Keratinocyte (primary cell): ENCODE data around the gene CLDN24. TPM values are rescaled to one million over a fixed set of nuclear protein-coding genes. Genes with fewer than 3 reads are reported as not detected.

Experiments used
- DNase-seq: peaks from one replicate; pipeline ENCODE4 v3.0.0-alpha.2; 2011; ENCODE audit warnings: low read depth, missing footprints, low spot score
- FAIRE-seq: peaks from 2 replicates; lab custom pipeline; 2011; peaks lifted over from hg19 to GRCh38; lab: Jason Lieb, UNC
- H2AFZ ChIP-seq: 2 replicates; pipeline ENCODE4 v1.6.0; 2012; ENCODE audit warnings: low read length, control low read depth, inconsistent platforms; ENCODE audit not compliant: control insufficient read depth
- H3K27ac ChIP-seq: 2 replicates; pipeline ENCODE4 v1.5.1; 2011; ENCODE audit warnings: low read length; ENCODE audit not compliant: control insufficient read depth, insufficient read depth
- H3K27me3 ChIP-seq: 3 replicates; pipeline ENCODE4 v1.6.0; 2011; ENCODE audit warnings: low read length; ENCODE audit not compliant: control insufficient read depth, insufficient read depth; ENCODE audit errors: extremely low read depth
- H3K36me3 ChIP-seq, 2 experiments: 2 replicates in 1 of 2; 3 replicates in 1 of 2; pipeline ENCODE4 v1.5.1; 2011; ENCODE audit warnings: low read length in 2 of 2, mild to moderate bottlenecking in 1 of 2; ENCODE audit not compliant: control insufficient read depth in 2 of 2, insufficient read depth in 2 of 2; ENCODE audit errors: extremely low read depth in 1 of 2
- H3K4me1 ChIP-seq: 3 replicates; pipeline ENCODE4 v1.5.1; 2011; ENCODE audit warnings: low read length; ENCODE audit not compliant: control insufficient read depth, insufficient read depth; ENCODE audit errors: extremely low read depth
- H3K4me2 ChIP-seq: 3 replicates; pipeline ENCODE4 v1.6.0; 2011; ENCODE audit warnings: low read depth, low read length; ENCODE audit not compliant: control insufficient read depth, insufficient read depth; ENCODE audit errors: extremely low read depth
- H3K4me3 ChIP-seq, 3 experiments: fragments of 200-600 bp in 1 of 3; sonication (generic) in 1 of 3; 2 replicates in 2 of 3; 3 replicates in 1 of 3; pipeline ENCODE4 v1.5.1; 2011 to 2016; ENCODE audit warnings: low read length in 3 of 3, mild to moderate bottlenecking in 3 of 3, control low read depth in 2 of 3, inconsistent platforms in 1 of 3, low read depth in 1 of 3, mixed read lengths in 1 of 3, mixed run types in 1 of 3, moderate library complexity in 1 of 3; ENCODE audit not compliant: control insufficient read depth in 2 of 3, insufficient read depth in 2 of 3; ENCODE audit errors: extremely low read depth in 1 of 3
- H3K79me2 ChIP-seq: 2 replicates; pipeline ENCODE4 v1.6.0; 2012; ENCODE audit warnings: low read length; ENCODE audit not compliant: control insufficient read depth, insufficient read depth
- H3K9ac ChIP-seq: 3 replicates; pipeline ENCODE4 v1.6.0; 2011; ENCODE audit warnings: low read length; ENCODE audit not compliant: control insufficient read depth, insufficient read depth; ENCODE audit errors: extremely low read depth
- H3K9me1 ChIP-seq: 3 replicates; pipeline ENCODE4 v1.6.0; 2011; ENCODE audit warnings: low read length; ENCODE audit not compliant: control insufficient read depth, insufficient read depth; ENCODE audit errors: extremely low read depth
- H3K9me3 ChIP-seq: 2 replicates; pipeline ENCODE4 v1.5.1; 2012; ENCODE audit warnings: low read depth, low read length; ENCODE audit not compliant: control insufficient read depth
- H4K20me1 ChIP-seq: 3 replicates; pipeline ENCODE4 v1.6.0; 2011; ENCODE audit warnings: low read length; ENCODE audit not compliant: control insufficient read depth, insufficient read depth; ENCODE audit errors: extremely low read depth
- EZH2 ChIP-seq: IDR thresholded peaks from one replicate; pipeline ENCODE4 v1.6.1; 2012; ENCODE audit warnings: inconsistent platforms, mild to moderate bottlenecking, low read length, moderate library complexity
- dilution Hi-C: fragments of 300-500 bp; cut with MboI; formaldehyde crosslinking; loops from one replicate; pipeline ENCODE4 v1.7.0; 2020; ENCODE audit warnings: low sequenced_read_pairs; ENCODE audit not compliant: extremely low pct_ligation_motif_present
- polyA plus RNA-seq, 5 experiments: library from polyadenylated mRNA; depleted of rRNA in 3 of 5; stranded (reverse) in 3 of 5; stranded (forward) in 1 of 5; unstranded in 1 of 5; fragments of >200 nt; gene quantifications; 1 replicate in 1 of 5; 2 replicates in 3 of 5; 3 replicates in 1 of 5; pipeline versions ENCODE4 v1.2.1 to v1.2.3, GENCODE V29; 2011 to 2012; ENCODE audit warnings: missing spikeins in 2 of 5, low read depth in 1 of 5, low replicate concordance in 1 of 5
- TF ChIP-seq, protein P1 (sequence below), 3 experiments: IDR thresholded peaks in 1 of 3; conservative IDR thresholded peaks in 1 of 3; optimal IDR thresholded peaks in 1 of 3; 2 replicates in 2 of 3; 3 replicates in 1 of 3; pipeline versions ENCODE3 to v1.5.1; 2011; ENCODE audit warnings: low read length in 3 of 3, mild to moderate bottlenecking in 3 of 3, moderate library complexity in 2 of 3, control low read depth in 1 of 3, inconsistent platforms in 1 of 3; ENCODE audit not compliant: insufficient read depth in 2 of 3; ENCODE audit errors: extremely low read depth in 1 of 3

Gene CLDN24
- polyA plus RNA-seq, 1 donor (not counting 4 experiments of a cell fraction or from before 2014, with no cell fraction given), result not detected

DNA sequence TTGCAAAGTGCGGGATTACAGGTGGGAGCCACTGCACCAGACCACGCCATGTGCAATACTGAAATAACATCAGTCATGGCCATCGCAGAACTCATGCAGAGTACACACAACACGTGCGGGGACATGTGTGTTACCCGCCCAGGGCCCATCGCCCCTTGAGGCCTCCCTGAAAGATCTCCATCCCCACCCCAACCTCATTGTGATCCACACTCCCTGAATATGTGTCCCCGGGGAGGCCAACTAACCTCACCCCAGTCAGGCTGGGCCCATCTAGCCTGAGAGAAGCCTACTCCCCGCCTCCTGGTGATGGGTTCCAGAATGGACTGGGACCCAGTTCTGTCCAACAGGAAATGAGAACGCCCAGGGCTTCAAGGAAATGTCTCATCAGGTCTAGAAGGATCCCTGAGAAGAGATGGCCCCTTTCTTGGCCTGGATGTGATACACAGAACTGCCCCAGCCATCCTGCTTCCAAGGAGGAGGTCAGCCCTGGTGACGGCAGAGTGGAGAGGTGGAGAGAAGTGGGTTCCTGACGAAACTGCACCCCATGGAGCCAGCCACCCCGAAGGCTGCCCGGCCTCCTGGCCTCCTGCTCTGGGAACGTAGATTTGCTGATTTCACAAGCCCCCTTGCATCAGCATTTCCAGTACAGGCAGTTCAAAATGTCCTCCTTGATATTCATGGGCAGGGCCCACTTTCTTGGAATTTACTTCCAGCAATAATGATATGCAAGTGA lies 22.5 kb upstream of the CLDN24 start:
- no peak for FAIRE-seq
- no peak overlapping the region for H3K27ac ChIP-seq
- no peaks in the 10 kb centered on the region for H3K36me3 ChIP-seq
- H3K27me3 ChIP-seq, result peaks cover 5% of the 10 kb centered on the region
- H4K20me1 ChIP-seq, result no peaks in the 10 kb centered on the region
- H3K4me1 ChIP-seq, result peaks cover 13% of the 10 kb centered on the region
- no peak overlapping the region for H2AFZ ChIP-seq
- H3K9ac ChIP-seq, result no peak overlapping the region
- H3K4me3 ChIP-seq, result no peak overlapping the region
- TF ChIP-seq, protein P1, sequence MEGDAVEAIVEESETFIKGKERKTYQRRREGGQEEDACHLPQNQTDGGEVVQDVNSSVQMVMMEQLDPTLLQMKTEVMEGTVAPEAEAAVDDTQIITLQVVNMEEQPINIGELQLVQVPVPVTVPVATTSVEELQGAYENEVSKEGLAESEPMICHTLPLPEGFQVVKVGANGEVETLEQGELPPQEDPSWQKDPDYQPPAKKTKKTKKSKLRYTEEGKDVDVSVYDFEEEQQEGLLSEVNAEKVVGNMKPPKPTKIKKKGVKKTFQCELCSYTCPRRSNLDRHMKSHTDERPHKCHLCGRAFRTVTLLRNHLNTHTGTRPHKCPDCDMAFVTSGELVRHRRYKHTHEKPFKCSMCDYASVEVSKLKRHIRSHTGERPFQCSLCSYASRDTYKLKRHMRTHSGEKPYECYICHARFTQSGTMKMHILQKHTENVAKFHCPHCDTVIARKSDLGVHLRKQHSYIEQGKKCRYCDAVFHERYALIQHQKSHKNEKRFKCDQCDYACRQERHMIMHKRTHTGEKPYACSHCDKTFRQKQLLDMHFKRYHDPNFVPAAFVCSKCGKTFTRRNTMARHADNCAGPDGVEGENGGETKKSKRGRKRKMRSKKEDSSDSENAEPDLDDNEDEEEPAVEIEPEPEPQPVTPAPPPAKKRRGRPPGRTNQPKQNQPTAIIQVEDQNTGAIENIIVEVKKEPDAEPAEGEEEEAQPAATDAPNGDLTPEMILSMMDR (optimal IDR thresholded peaks at IDR 0.05 in 1 of 3, IDR thresholded peaks at IDR 0.05 in 1 of 3, conservative IDR thresholded peaks at IDR 0.05 in 1 of 3; ENCODE audit: extremely low read depth in 1 of 3, insufficient read depth in 2 of 3, low read length in 3 of 3), result no peak
- TF ChIP-seq EZH2, result no peak
- no peaks in the 10 kb centered on the region for H3K79me2 ChIP-seq
- DNase-seq, result no peak
- dilution Hi-C loops, result no loop called here
- H3K9me1 ChIP-seq, result no peaks in the 10 kb centered on the region
- no peaks in the 10 kb centered on the region for H3K9me3 ChIP-seq
- no peak overlapping the region for H3K4me2 ChIP-seq

DNA sequence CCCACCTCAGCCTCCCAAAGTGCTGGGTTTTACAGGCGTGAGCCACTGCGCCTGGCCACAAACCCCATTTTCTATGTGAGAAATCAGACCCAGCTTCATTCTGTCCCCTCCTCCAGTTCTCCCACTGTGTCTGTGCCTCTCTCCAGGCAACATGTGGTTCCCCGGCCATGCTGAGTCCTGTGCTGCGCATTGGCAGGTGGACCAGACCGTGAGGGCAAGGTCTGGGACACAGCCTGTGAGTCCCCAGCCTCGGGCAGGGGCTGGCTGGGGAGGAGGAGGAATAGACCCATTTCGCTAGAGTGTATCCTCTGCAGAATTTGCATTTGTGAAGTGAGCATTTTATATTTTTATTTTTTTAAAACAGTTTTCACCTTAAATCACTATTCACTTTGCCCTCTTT lies 21.5 kb upstream of the CLDN24 start:
- no peak for DNase-seq
- Histone ChIP-seq H3K36me3 (no peaks in the 10 kb centered on the region), H4K20me1 (no peaks in the 10 kb centered on the region), H2AFZ (no peak overlapping the region), H3K27me3 (peaks cover 5% of the 10 kb centered on the region), H3K27ac (no peak overlapping the region), H3K4me1 (peaks cover 3% of the 10 kb centered on the region), H3K9me1 (no peaks in the 10 kb centered on the region), H3K9me3 (no peaks in the 10 kb centered on the region), H3K4me2 (no peak overlapping the region), H3K4me3 (no peak overlapping the region), H3K9ac (no peak overlapping the region), H3K79me2 (no peaks in the 10 kb centered on the region)
- dilution Hi-C loops, result no loop called here
- TF ChIP-seq EZH2, result no peak
- TF ChIP-seq, protein P1 (optimal IDR thresholded peaks at IDR 0.05 in 1 of 3, IDR thresholded peaks at IDR 0.05 in 1 of 3, conservative IDR thresholded peaks at IDR 0.05 in 1 of 3; ENCODE audit: extremely low read depth in 1 of 3, insufficient read depth in 2 of 3, low read length in 3 of 3), result no peak
- no peak for FAIRE-seq
